GM21825 (cell line): ENCODE data around the gene PRAMEF27.
"Not testable (repeated sequence)": the region's sequence is repeated elsewhere in the genome, so short reads cannot be mapped to it uniquely, and the experiment has no call there.

Experiments used
- ATAC-seq: cut with Tn5 transposase; IDR thresholded peaks from one replicate; pipeline ENCODE4 v1.9.1; 2021; ENCODE audit warnings: mild to moderate bottlenecking, moderate library complexity; ENCODE audit not compliant: unreplicated experiment

PRAMEF27 gene

GRCh38 chr1:13056475-13056874 lies at the start of gene PRAMEF27:
PRAMEF27 (minus strand) TSS chr1:13056575; CDS start chr1:13053659, 2,916 bp downstream.
- ATAC-seq, result not testable (repeated sequence)

GRCh38 chr1:13070474-13070873 lies 14.1 kb upstream of the PRAMEF27 start, which contains the start of gene PRAMEF25:
PRAMEF25 (plus strand) TSS chr1:13070774; CDS start chr1:13073694, 2,920 bp downstream.
- not testable (repeated sequence) for ATAC-seq

- ATAC-seq, result not testable (repeated sequence)
Measured at GRCh38 chr1:13019846-13020245, 36.5 kb downstream of the PRAMEF27 start.

GRCh38 chr1:13011932-13012331 lies 44.4 kb downstream of the PRAMEF27 start:
- not testable (repeated sequence) for ATAC-seq

GRCh38 chr1:13009348-13009747 lies 47.0 kb downstream of the PRAMEF27 start:
- not testable (repeated sequence) for ATAC-seq

- ATAC-seq, result not testable (repeated sequence)
Measured at GRCh38 chr1:13005732-13006131, 50.6 kb downstream of the PRAMEF27 start.
